H1 (cell line): Measurements from ENCODE around the gene TPPP. TPM values are rescaled to one million over a fixed set of nuclear protein-coding genes. Genes with fewer than 3 reads are reported as not detected.

Experiments
- ASH2L ChIP-seq: fragments of 200-600, 300-600 bp; sonication (generic); IDR thresholded peaks from one replicate; pipeline ENCODE4 v1.7.1; 2017; ENCODE audit warnings: low read length
- EP300 ChIP-seq, 2 experiments: IDR thresholded peaks; 1 replicate in 1 of 2; 2 replicates in 1 of 2; pipeline ENCODE4 v1.6.1; 2011 to 2012; ENCODE audit warnings: low read depth in 2 of 2, low read length in 2 of 2, mild to moderate bottlenecking in 2 of 2, borderline replicate concordance in 1 of 2, inconsistent platforms in 1 of 2, moderate library complexity in 1 of 2
- POLR2A ChIP-seq, 2 experiments: IDR thresholded peaks; 1 replicate in 1 of 2; 2 replicates in 1 of 2; pipeline ENCODE4 v1.6.1; 2011; ENCODE audit warnings: low read depth in 2 of 2, low read length in 2 of 2, mild to moderate bottlenecking in 2 of 2; ENCODE audit errors: control extremely low read depth in 1 of 2
- RXRA ChIP-seq: IDR thresholded peaks from 2 replicates; pipeline ENCODE4 v1.6.1; 2011; ENCODE audit warnings: low read depth, mild to moderate bottlenecking, low read length, moderate library complexity; ENCODE audit not compliant: insufficient read depth
- TAF1 ChIP-seq: IDR thresholded peaks from 2 replicates; pipeline ENCODE4 v1.6.1; 2011; ENCODE audit warnings: mild to moderate bottlenecking, low read depth, low read length
- TBP ChIP-seq: IDR thresholded peaks from 2 replicates; pipeline ENCODE4 v1.6.1; 2011; ENCODE audit warnings: low read depth, low read length, improper control_type of control experiment
- polyA plus RNA-seq, 7 experiments: library from polyadenylated mRNA; depleted of rRNA in 3 of 7; stranded (reverse) in 5 of 7; unstranded in 2 of 7; fragments of >200 nt in 5 of 7; fragments of 200-250 nt in 2 of 7; gene quantifications; 1 replicate in 5 of 7; 2 replicates in 1 of 7; 4 replicates in 1 of 7; pipeline versions ENCODE4 v1.2.1 to v1.2.3, GENCODE V29; 2011 to 2013; ENCODE audit warnings: missing spikeins in 2 of 7, mixed read lengths in 2 of 7
- total RNA-seq: library from RNA; stranded (reverse); fragmentation: NEBNext Ultra II Directional; extraction: Animal tissue kit (Norgen Biotek cat#: 25700); gene quantifications from 2 replicates; pipeline ENCODE4 v1.2.1, GENCODE V29; 2021

The TPPP gene
- total and polyA plus RNA-seq, 2 of the 8 experiments (the other 6 are each of a cell fraction or from before 2014, with no cell fraction given): 0.36 to 0.93 TPM

DNA sequence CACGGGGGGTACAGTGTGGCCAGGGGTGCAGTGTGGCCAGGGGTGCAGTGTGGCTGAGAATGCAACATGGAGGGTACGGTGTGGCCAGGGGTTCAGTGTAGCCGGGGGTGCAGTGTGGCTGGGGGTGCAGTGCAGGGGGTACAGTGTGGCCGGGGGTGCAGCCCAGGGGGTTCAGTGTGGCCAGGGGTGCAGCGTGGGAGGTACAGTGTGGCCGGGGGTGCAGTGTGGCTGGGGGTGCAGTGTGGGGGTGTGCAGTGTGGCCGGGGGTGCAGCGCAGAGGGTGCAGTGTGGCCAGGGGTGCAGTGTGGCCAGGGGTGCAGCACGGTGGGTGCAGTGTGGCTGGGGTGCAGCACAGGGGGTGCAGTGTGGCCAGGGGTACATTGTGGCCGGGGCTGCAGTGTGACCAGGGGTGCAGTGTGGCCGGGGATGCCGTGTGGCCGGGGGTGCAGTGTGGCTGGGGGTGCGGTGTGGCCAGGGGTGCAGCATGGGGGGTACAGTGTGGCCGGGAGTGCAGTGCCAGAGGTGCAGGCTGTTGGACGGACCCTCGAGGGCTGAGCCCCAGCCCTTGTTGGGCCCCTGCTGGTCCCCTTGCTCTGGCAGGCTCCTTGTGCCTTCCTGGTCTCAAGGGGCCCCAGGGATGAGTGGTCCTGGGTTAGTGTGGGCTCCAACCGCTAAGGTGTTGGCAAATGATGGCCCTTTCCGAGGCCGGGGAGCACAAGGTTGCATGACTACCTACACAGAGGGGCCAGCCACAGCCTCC is 17.9 kb downstream of the TPPP start (continued):
- TF ChIP-seq ASH2L: no peak
- no peak for TF ChIP-seq POLR2A (IDR thresholded peaks at IDR 0.05; ENCODE audit: control extremely low read depth in 1 of 2, low read depth in 2 of 2, low read length in 2 of 2)
- TF ChIP-seq RXRA: no peak
- TF ChIP-seq TAF1: no peak
- no peak for TF ChIP-seq EP300 (IDR thresholded peaks at IDR 0.05; ENCODE audit: borderline replicate concordance in 1 of 2, low read depth in 2 of 2, low read length in 2 of 2)
- TF ChIP-seq TBP: no peak
